ENCODE results near the gene SUMF1. TPM values are rescaled to one million over a fixed set of nuclear protein-coding genes. Genes with fewer than 3 reads are reported as not detected.

The SUMF1 gene
- 77.4 and 87.0 TPM in 2 replicates for total RNA-seq (2014; rRNA removed; shearing (Covaris generic))

- DNase-seq (ENCODE audit: low spot score), result peak; percentile 69
These were observed at the start of gene SUMF1 for GRCh38 chr3:4466741-4467521. Gene SUMF1, minus strand, starts transcription at chr3:4467269. Its CDS starts 24 bp downstream, at chr3:4467245.

DNA sequence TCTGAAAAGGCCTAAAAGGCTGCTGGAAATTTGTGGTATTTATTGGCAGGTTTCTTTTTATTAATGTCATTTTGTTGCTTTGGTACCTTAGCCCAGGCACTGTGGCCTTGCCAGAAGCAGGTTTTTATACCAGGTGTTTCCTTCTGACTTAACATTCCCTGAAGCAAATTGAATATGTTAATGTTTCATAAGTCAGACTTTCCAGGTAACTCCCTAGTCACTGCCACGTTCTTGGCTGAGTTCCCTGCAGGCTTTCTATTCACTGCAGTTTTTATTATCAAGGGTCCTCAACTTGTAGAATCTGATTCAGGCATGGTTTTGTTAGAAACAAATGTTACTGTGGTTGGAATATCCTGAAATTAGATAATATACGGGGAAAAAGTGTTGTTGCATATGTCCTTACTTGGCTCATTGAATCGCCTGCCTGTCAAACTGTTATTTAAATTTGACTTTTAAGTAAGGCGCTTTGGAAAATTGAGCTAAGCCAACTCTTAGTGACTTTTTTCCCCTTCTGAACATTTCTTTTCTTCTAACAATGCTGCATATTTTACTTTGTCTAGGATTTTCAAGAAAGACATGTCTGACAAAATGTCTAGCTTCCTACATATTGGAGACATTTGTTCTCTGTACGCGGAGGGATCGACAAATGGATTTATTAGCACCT lies 49.0 kb upstream of the SUMF1 start:
- DNase-seq (ENCODE audit: low spot score), result no peak

DNA sequence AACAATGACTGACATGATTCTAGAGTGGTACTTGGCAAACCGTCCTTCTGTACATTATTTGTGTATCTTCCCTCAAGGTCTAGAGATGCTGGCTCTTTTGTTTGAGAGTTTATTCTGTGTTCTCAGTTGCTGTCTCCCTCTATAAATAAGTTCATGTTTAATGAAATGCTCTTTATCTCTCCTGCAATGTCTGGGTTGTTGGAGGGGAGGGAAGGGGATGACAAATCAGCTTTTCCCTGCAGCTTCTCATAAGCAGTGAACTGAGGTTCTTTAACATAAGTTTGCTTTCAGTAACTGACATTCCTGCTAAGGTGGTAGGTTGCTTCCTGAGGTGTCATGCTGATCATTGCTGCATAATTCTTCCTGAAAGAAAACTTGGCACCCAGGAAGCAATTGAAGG lies 47.8 kb upstream of the SUMF1 start:
- no peak for DNase-seq (ENCODE audit: low spot score)

- DNase-seq (ENCODE audit: low spot score), result no peak
These were observed 47.3 kb upstream of the SUMF1 start for GRCh38 chr3:4514321-4514720.

- DNase-seq (ENCODE audit: low spot score), result no peak
These were observed 46.0 kb upstream of the SUMF1 start for GRCh38 chr3:4512895-4513616.

- no peak for DNase-seq (ENCODE audit: low spot score)
These were observed 44.6 kb upstream of the SUMF1 start for GRCh38 chr3:4511491-4512262.

DNA sequence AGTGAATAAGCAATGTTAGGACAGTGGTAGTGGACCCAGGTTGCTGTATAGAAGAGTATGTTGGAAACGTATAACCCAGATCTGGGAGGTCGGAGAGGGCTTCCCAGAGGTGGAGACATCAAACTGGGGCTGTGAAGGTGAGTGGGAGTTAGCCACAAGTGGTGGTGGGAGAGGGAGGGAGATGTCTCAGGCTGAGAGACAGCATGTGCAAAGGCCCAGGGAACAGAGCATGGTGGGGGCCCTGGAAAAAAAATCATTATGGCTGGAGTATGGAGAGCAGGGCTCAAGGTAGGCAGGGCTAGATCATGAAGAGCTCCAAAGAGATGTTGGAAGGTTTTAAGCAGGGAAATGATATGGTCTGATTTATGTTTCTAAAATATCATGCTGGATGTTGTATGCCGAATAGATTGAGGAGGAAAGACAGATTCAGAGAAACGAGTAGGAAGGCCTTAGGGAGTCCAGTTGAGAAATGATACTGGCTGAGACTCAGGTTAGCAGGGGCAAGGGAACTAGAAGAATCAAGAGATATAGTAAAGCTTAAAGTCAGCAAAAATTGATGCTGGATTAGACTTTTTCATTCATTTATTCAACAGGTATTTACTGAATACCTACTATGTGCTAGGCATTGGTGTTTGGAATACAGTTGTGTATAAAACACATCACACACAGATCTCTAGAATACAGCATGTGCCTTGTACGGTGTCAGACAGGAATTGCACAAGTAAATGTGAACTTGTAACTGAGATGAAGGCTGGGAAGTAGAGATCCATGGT lies 43.1 kb upstream of the SUMF1 start:
- DNase-seq (ENCODE audit: low spot score), result no peak

- DNase-seq (ENCODE audit: low spot score), result no peak
These were observed 42.0 kb upstream of the SUMF1 start for GRCh38 chr3:4509043-4509442.

DNA sequence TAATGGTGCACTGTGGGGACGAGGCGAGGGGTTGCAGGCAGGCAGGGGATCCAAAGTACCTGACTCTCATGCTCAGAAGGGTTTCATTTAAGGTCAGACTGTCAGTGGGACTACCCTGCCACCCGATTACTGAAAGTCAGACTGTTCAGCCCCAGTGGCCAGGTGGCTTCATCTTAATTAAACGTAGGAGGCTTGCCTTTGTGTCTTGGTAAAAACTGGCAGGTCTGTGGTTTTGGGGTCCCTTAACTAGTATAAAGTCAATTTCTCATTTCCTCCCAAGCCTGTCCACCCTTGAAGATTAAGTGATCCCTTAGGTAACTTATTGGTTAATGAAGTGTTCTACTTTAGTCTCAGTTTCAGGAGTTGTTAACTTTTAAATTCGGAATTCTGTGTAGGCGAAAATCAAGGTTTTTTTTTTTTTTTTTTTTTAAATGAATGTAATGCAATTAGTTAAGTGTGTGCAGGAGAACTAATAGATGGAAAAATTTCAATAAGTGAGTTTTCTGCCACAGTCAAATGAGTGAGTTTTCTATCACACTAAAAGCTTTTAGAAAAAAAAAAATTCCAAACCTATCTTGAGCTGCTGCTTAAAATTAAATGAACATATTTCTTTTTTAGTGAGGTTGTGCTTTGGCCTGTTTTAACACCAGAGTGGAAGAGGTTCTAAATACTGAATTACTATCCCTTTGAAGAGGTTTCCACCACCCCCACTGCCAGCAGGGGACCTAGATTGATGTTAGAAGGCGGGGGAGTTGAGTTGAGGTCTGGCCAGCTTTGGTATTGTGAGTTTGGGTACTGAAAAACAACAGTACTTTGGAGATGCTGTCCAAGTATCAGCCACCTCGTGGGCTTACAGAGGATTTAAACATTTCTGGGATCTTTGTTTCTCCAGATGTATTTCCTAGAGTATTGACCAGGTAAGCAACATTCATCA lies 41.2 kb upstream of the SUMF1 start:
- DNase-seq (ENCODE audit: low spot score), result no peak

- DNase-seq (ENCODE audit: low spot score), result no peak
These were observed 40.0 kb upstream of the SUMF1 start for GRCh38 chr3:4507024-4507596.

- DNase-seq (ENCODE audit: low spot score), result no peak
These were observed 39.5 kb upstream of the SUMF1 start for GRCh38 chr3:4506559-4507023.

GRCh38 chr3:4505688-4506558 lies 38.9 kb upstream of the SUMF1 start:
- DNase-seq (ENCODE audit: low spot score), result no peak

DNA sequence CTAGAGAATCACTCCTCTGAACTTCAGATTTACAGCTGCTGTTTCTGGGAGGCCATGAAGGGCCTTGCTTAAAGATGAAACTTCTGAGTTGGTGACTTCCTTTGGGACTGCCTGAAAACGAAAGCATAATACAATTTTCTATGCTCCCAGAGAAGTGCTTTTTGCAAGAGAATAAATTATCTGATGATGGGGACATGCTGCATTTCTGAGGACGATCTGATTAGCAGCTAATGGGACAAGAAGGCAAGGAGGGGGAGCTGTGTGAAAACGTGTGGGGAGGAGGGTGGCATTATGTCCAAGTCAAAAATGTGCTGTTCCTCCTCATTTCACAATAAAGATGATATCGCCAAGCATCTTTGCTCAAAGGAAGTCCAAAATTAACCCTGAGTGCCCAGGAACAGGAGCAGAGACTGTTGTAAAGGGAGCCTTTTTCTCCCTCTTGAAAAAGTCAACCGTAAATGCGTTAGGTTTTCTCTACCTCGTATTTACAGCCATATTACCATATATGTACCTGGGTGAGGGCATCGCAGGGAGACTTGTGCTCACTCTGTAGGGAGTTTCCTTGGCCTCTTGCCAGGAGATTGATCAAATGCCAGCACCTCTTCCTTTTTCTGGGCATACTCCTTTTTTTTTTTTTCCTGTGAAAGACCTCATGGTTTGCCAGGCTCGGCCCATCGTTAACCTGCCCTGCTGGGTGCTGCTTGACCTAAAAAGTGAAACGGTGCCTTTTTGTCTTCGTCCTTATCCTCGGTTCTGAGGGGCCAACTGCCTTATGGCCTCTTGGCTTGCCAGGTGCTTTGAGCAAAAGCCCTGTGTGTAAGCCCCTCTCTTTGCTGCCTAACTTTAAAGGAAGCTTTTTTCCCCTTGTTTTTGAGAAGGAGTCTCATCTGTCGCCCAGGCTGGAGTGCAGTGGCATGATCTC lies 37.5 kb upstream of the SUMF1 start:
- no peak for DNase-seq (ENCODE audit: low spot score)

- no peak for DNase-seq (ENCODE audit: low spot score)
These were observed 36.0 kb upstream of the SUMF1 start for GRCh38 chr3:4503050-4503449.

GRCh38 chr3:4501927-4502326 lies 34.9 kb upstream of the SUMF1 start:
- no peak for DNase-seq (ENCODE audit: low spot score)

GRCh38 chr3:4501437-4501836 lies 34.4 kb upstream of the SUMF1 start:
- no peak for DNase-seq (ENCODE audit: low spot score)

DNA sequence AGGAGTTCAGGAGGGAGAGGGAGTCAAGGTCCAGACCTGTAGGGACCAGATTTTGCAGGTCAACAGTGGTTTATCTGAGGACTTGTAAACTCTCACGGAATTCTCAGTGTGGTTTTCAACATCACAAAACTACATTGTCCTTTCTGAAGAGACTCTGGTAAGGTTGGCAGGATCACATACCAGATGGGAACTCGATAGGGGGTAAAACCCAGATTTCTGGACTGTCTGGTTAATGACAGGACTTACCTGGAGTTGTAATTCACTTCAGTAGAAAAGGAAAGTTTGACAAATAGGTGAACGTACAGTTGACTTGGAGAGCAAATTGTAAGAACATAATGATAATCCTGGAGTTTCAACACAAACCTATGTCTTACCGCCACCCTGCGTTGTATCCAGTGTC lies 31.4 kb upstream of the SUMF1 start:
- DNase-seq (ENCODE audit: low spot score), result no peak

Data from A172 (cell line).